Tibial nerve (tissue), 4 donors: ENCODE results near the gene POGZ. TPM values are rescaled to one million over a fixed set of nuclear protein-coding genes. Genes with fewer than 3 reads are reported as not detected.

Experiments
- DNase-seq, 2 donors: peaks; one replicate each; pipeline ENCODE4 v3.0.0-alpha.2; 2019; ENCODE audit warnings: low spot score in 2 of 2
- H3K27ac ChIP-seq, 4 donors: fragments of 200-600 bp; sonication (generic) in 3 of 4; one replicate each; pipeline ENCODE4 v1.5.1; 2017 to 2019; ENCODE audit warnings: mild to moderate bottlenecking in 1 of 4
- H3K27me3 ChIP-seq, 2 donors: fragments of 200-600 bp; sonication (generic) in 1 of 2; one replicate each; pipeline versions ENCODE4 v1.5.1 to v1.6.0; 2017 to 2019
- H3K36me3 ChIP-seq, 3 donors: fragments of 200-600 bp; sonication (generic); one replicate each; pipeline ENCODE4 v1.5.1; 2018 to 2019
- H3K4me1 ChIP-seq, 4 donors: fragments of 200-600 bp; sonication (generic) in 3 of 4; one replicate each; pipeline ENCODE4 v1.5.1; 2017 to 2019
- H3K4me3 ChIP-seq, 4 donors: fragments of 200-600 bp; sonication (generic) in 3 of 4; one replicate each; pipeline ENCODE4 v1.5.1; 2017 to 2019; ENCODE audit warnings: mild to moderate bottlenecking in 1 of 4, moderate library complexity in 1 of 4
- H3K9me3 ChIP-seq, 4 donors: fragments of 200-600 bp; sonication (generic) in 3 of 4; one replicate each; pipeline ENCODE4 v1.5.1; 2017 to 2019
- CTCF ChIP-seq, 5 experiments: fragments of 200-600 bp in 3 of 5; fragments of 450-650 bp in 2 of 5; sonication (generic) in 3 of 5; IDR thresholded peaks; one replicate each; pipeline ENCODE4 v1.5.1; 2016 to 2019; ENCODE audit warnings: antibody characterized with exemption in 5 of 5, mild to moderate bottlenecking in 3 of 5, moderate library complexity in 2 of 5
- EP300 ChIP-seq, 2 donors: sonication (generic); formaldehyde crosslinking; IDR thresholded peaks; one replicate each; pipeline ENCODE4 v1.6.1; 2017; ENCODE audit warnings: antibody characterized with exemption in 2 of 2, mild to moderate bottlenecking in 1 of 2
- POLR2A ChIP-seq, 2 donors: fragments of 450-650 bp; IDR thresholded peaks; one replicate each; pipeline ENCODE4 v1.6.1; 2017; ENCODE audit warnings: antibody characterized with exemption in 2 of 2, mild to moderate bottlenecking in 2 of 2, moderate library complexity in 2 of 2
- WGBS, 2 donors: methylation state at CpG; one replicate each; pipeline ENCODE4 v1.1.5; 2018; 5-methylcytosine and 5-hydroxymethylcytosine counted together
- small RNA-seq: library from RNA; depleted of rRNA; stranded (forward); fragments of <200 nt; gene quantifications from one replicate; pipeline ENCODE3, GENCODE V24; 2016
- total RNA-seq, 4 donors: library from RNA; depleted of rRNA; stranded (reverse); fragments of >200 nt; gene quantifications; one replicate each; pipeline ENCODE4 v1.1.0, GENCODE V29; 2016

Gene POGZ
- total RNA-seq, 4 donors from 2014 or later = 67.2 to 81.0 (median 72.7) TPM

GRCh38 chr1:151367658-151368392 is 91.5 kb downstream of the POGZ start:
- peak overlapping the region in 1 of 4 donors; percentile 52 for H3K27ac ChIP-seq
- TF ChIP-seq EP300 (IDR thresholded peaks at IDR 0.05) (no peak), POLR2A (IDR thresholded peaks at IDR 0.05) (no peak), CTCF (IDR thresholded peaks at IDR 0.05) (no peak)
- H3K4me1 ChIP-seq = peaks cover 0 to 52% (median 38%) of the 10 kb centered on the region in 4 donors
- no peaks in the 10 kb centered on the region for H3K27me3 ChIP-seq
- no peaks in the 10 kb centered on the region for H3K9me3 ChIP-seq
- WGBS, 2 donors = 72 to 80% methylated on average over 8 of the region's 8 CpGs
- H3K36me3 ChIP-seq = peaks cover 0 to 41% (median 0%) of the 10 kb centered on the region in 3 donors
- DNase-seq = no peak
- no peak overlapping the region for H3K4me3 ChIP-seq

- TF ChIP-seq POLR2A (IDR thresholded peaks at IDR 0.05) = no peak
- TF ChIP-seq EP300 (IDR thresholded peaks at IDR 0.05) = no peak
- TF ChIP-seq CTCF (IDR thresholded peaks at IDR 0.05) = no peak
- Histone ChIP-seq H3K27me3 (no peaks in the 10 kb centered on the region), H3K27ac (no peak overlapping the region), H3K4me1 (peaks cover 0 to 23% (median 14%) of the 10 kb centered on the region in 4 donors), H3K36me3 (peaks cover 0 to 49% (median 0%) of the 10 kb centered on the region in 3 donors), H3K9me3 (peaks cover 0 to 8% (median 0%) of the 10 kb centered on the region in 4 donors), H3K4me3 (no peak overlapping the region)
- WGBS, 2 donors = 71 to 85% methylated on average over 4 of the region's 4 CpGs
- no peak for DNase-seq
These were observed 94.3 kb downstream of the POGZ start for GRCh38 chr1:151364996-151365395.

GRCh38 chr1:151362308-151363155 is 96.8 kb downstream of the POGZ start:
- DNase-seq = no peak
- H3K27me3 ChIP-seq = no peaks in the 10 kb centered on the region
- H3K36me3 ChIP-seq = peaks cover 0 to 49% (median 0%) of the 10 kb centered on the region in 3 donors
- peaks cover 0 to 2% (median 0%) of the 10 kb centered on the region in 4 donors for H3K4me1 ChIP-seq
- WGBS, 2 donors = 92 to 94% methylated on average over 2 to 3 of the region's 3 CpGs
- no peak overlapping the region for H3K4me3 ChIP-seq
- H3K9me3 ChIP-seq = peaks cover 0 to 8% (median 0%) of the 10 kb centered on the region in 4 donors
- no peak overlapping the region for H3K27ac ChIP-seq
- no peak for TF ChIP-seq POLR2A (IDR thresholded peaks at IDR 0.05)
- TF ChIP-seq CTCF (IDR thresholded peaks at IDR 0.05) = no peak
- no peak for TF ChIP-seq EP300 (IDR thresholded peaks at IDR 0.05)

- H3K27ac ChIP-seq = no peak overlapping the region
- peaks cover 0 to 8% (median 0%) of the 10 kb centered on the region in 4 donors for H3K9me3 ChIP-seq
- no peaks in the 10 kb centered on the region for H3K4me1 ChIP-seq
- H3K4me3 ChIP-seq = no peak overlapping the region
- no peak for TF ChIP-seq EP300 (IDR thresholded peaks at IDR 0.05)
- TF ChIP-seq POLR2A (IDR thresholded peaks at IDR 0.05) = no peak
- peaks cover 0 to 49% (median 0%) of the 10 kb centered on the region in 3 donors for H3K36me3 ChIP-seq
- DNase-seq = no peak
- no peaks in the 10 kb centered on the region for H3K27me3 ChIP-seq
These were observed 97.4 kb downstream of the POGZ start for GRCh38 chr1:151361883-151362282.

- no peak for DNase-seq
- Histone ChIP-seq H3K36me3 (no peaks in the 10 kb centered on the region), H3K4me3 (no peak overlapping the region), H3K27ac (no peak overlapping the region), H3K9me3 (no peaks in the 10 kb centered on the region), H3K27me3 (no peaks in the 10 kb centered on the region), H3K4me1 (no peaks in the 10 kb centered on the region)
- no peak for TF ChIP-seq EP300 (IDR thresholded peaks at IDR 0.05)
- TF ChIP-seq POLR2A (IDR thresholded peaks at IDR 0.05) = no peak
- TF ChIP-seq CTCF (IDR thresholded peaks at IDR 0.05) = no peak
- WGBS, 2 donors = 34 to 38% methylated on average over 2 of the region's 2 CpGs
These were observed 102.6 kb downstream of the POGZ start for GRCh38 chr1:151356696-151357095.

Small RNAs within 50 kb of the gene (small RNA-seq; reads per million reads assigned to genes)
- gene RNY4P25 = 3.5 reads per million, percentile 78 among the genes with 10 or more reads in this experiment

Other genes starting within 250 kb of the POGZ start
- 100 to 1,000 TPM; 112 to 153 (median 120) TPM for gene PSMD4, start 204.8 kb downstream of the POGZ start, total RNA-seq
- 10 to 100 TPM; 21.1 to 35.3 (median 27.1) TPM for gene ZNF687, start 177.2 kb downstream of the POGZ start, total RNA-seq
- gene PI4KB, start 132.1 kb downstream of the POGZ start, total RNA-seq = 100 to 1,000 TPM in 1 of 4 donors, 10 to 100 TPM in 3; 69.9 to 100 (median 72.3) TPM
- gene RFX5, start 112.2 kb downstream of the POGZ start, total RNA-seq = 10 to 100 TPM; 17.7 to 45.0 (median 32.8) TPM
- 100 to 1,000 TPM in 3 of 4 donors, 10 to 100 TPM in 1; 65.7 to 159 (median 130) TPM for gene SELENBP1, start 86.8 kb downstream of the POGZ start, total RNA-seq
- gene PSMB4, start 59.9 kb downstream of the POGZ start, total RNA-seq = 100 to 1,000 TPM; 219 to 267 (median 232) TPM
- 1 to 10 TPM in 3 of 4 donors, under 1 TPM in 1; 0.63 to 4.9 (median 2.0) TPM for gene CGN, start 51.9 kb upstream of the POGZ start, total RNA-seq
- 1 to 10 TPM; 3.3 to 8.1 (median 5.3) TPM for gene TUFT1, start 80.8 kb upstream of the POGZ start, total RNA-seq
- 10 to 100 TPM; 35.7 to 44.6 (median 41.7) TPM for gene SNX27, start 152.6 kb upstream of the POGZ start, total RNA-seq